ENCODE results near the gene SAP30L.

Gene SAP30L

DNA sequence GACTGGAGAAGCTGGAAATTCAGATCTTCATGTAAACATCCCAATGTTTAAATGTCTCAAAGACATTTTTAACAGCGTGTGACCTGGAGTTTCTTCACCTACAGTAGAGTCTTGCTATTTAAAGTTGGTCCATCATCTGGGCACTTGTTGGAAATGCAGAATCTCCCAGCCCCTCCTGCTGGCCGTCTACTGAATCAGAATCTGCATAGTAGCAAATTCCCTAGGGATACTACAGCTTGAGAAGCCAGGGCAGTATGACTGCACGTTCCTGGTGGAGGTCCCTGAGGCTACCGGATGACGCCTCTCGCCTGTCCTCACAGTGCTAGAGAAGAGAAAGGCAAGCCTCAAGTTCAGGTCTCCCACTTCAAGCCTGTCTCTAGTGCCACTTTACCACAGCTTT is 15.7 kb downstream of the SAP30L start:
- no peak for DNase-seq (ENCODE audit: low spot score)
- TF ChIP-seq, protein P1, sequence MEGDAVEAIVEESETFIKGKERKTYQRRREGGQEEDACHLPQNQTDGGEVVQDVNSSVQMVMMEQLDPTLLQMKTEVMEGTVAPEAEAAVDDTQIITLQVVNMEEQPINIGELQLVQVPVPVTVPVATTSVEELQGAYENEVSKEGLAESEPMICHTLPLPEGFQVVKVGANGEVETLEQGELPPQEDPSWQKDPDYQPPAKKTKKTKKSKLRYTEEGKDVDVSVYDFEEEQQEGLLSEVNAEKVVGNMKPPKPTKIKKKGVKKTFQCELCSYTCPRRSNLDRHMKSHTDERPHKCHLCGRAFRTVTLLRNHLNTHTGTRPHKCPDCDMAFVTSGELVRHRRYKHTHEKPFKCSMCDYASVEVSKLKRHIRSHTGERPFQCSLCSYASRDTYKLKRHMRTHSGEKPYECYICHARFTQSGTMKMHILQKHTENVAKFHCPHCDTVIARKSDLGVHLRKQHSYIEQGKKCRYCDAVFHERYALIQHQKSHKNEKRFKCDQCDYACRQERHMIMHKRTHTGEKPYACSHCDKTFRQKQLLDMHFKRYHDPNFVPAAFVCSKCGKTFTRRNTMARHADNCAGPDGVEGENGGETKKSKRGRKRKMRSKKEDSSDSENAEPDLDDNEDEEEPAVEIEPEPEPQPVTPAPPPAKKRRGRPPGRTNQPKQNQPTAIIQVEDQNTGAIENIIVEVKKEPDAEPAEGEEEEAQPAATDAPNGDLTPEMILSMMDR (IDR thresholded peaks at IDR 0.05; ENCODE audit: extremely low read depth, missing control alignments) = no peak

DNA sequence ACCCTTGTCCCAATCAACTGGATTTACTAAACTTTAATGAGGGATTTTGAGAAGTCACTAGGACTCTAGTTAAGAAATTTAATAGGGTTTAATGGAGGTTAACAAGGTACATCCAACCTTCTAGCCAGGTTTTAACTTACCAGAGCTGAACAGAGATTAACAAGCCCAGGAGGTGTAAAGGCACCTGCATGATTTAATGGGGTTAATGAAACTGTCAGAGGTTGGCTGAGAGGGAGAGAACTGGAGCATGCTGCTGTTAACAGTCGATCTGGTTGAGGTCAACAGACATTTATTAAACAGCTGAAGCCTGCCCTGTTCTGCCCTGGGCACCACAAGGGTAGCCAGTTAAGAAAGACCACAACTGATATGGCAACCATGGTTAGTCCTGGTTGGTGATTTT is 18.6 kb downstream of the SAP30L start:
- DNase-seq (ENCODE audit: low spot score) = no peak
- TF ChIP-seq, protein P1 (IDR thresholded peaks at IDR 0.05; ENCODE audit: extremely low read depth, missing control alignments) = no peak

DNA sequence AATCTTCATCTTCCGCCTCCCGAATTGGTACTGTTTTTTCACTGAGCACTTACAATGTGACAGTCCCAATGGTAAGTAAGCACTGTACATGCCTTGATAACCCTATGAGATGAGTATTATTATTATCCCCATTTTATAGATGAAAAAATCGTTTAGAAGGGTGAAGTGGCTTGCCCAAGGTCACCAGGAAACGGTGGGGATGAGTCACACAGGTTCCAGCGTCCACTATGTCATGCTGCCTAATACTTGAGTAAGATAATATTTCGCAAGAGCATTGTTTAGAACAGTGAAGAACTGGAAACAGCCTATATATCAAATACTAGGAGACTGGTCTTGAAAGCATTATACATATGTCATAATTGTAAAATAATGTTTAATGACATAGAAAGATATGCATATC is 19.4 kb downstream of the SAP30L start:
- no peak for DNase-seq (ENCODE audit: low spot score)

DNA sequence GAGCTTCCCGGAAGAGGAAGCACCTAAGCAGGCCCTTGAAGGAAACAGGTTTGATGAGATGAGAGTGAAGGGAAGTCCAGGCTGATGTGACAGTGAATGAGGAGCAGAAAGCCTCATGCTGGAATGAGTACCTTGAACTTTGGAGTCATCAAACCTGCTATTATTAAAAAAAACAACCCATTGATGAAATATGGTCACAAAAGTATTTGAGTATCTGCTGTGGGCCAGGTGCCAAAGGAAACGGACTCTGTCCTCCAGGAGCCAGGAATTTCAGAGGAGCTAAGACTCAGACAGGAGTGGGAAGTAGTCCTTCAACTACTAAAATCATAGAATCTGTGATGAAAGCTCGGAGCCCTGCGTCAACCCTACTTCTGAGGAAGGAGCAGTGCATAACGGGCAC is 20.4 kb downstream of the SAP30L start:
- TF ChIP-seq, protein P1 (IDR thresholded peaks at IDR 0.05; ENCODE audit: extremely low read depth, missing control alignments) = no peak

More for the DNA sequence above, 19.4 kb downstream of the SAP30L start:
- TF ChIP-seq, protein P1 (IDR thresholded peaks at IDR 0.05; ENCODE audit: extremely low read depth, missing control alignments) = no peak

DNA sequence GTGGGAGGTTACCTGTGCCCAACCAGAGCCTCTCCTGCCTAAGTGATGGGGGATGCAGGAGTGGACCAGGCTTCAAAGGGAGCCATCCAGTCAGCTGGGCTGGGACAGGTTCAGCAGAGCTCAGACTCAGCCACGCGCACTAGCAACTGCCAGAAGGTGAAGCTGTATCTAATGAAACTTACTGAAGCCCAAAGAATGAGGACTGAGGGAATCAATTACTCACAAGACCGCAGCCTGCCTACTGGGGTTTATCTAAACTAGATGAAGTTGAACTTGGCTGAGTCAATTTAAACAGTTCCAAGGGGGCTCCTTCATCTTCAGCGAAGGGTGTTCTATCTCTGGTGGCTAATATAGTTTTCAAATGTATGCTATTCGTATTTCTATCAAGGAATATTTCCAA is 20.9 kb downstream of the SAP30L start:
- TF ChIP-seq, protein P1 (IDR thresholded peaks at IDR 0.05; ENCODE audit: extremely low read depth, missing control alignments) = no peak
- DNase-seq (ENCODE audit: low spot score) = no peak

More for the DNA sequence above, 20.4 kb downstream of the SAP30L start:
- no peak for DNase-seq (ENCODE audit: low spot score)

DNA sequence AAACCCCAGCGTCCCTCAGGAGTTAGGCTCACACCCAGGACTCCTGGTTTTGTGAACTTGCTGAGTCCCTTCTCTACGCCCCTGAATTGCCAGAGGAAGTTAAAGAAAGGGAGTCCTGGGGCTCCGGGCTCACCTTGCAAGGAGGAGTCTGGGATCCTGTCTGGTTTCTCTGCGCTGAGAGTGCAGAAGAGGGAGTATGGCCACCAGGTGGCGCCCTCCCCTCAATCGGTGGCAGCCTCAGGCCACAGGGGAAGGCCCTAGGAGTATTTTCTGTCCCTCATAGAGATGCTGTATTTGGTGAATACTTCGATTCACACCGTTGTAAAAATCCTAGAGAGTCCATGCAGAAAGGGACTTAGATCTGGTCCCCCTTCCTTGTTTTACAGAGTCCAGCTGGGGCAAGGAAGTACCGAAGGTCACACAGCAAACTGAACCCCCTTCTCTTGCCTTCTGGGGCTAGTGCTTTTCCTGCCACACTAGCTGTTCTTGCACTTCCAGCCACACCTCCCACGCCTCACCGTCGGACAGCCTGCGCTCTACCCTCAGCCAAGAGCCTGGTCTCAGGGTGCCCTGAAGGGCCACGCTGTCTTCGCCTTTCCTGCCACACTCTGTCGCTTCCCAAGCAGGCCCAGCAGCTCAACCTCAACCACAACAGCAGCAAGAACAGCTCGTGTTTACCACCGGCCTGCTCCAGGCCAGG is 22.0 kb downstream of the SAP30L start:
- TF ChIP-seq, protein P1 (IDR thresholded peaks at IDR 0.05; ENCODE audit: extremely low read depth, missing control alignments) = peak; percentile 94
- DNase-seq (ENCODE audit: low spot score) = peak; percentile 87

DNA sequence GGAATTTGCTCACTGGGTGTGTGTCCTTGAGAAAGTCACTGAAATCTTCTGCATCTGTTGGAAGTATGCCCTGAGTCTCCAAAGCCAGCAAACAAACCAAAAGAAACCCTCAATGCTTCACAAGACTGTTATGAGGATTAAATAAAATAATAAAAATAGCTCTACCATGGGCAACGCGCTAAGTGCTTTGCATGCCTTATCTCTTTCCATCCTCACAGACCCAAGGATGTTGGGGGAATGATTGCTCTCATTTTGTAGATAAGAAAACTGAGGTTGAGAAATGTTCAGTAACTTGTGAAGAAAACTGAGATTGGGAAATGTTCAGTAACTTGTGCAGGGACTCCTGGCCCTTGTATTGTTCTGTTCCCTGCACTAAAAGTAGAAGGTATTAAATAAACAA is 24.3 kb downstream of the SAP30L start:
- TF ChIP-seq, protein P1 (IDR thresholded peaks at IDR 0.05; ENCODE audit: extremely low read depth, missing control alignments) = no peak
- DNase-seq (ENCODE audit: low spot score) = no peak

Measured in GM20000 (cell line).